DND-41 (cell line): ENCODE results near the gene MYH16.

Source experiments
- ATAC-seq: fragments of 200-7000 bp; cut with Tn5 transposase; 3 replicates; pipeline ENCODE4 v1.9.1; 2021; ENCODE audit warnings: low read depth; ENCODE audit not compliant: insufficient read depth
- DNase-seq: peaks from one replicate; pipeline ENCODE4 v3.0.0-alpha.2; 2020
- H2AFZ ChIP-seq: 2 replicates; pipeline ENCODE4 v1.6.0; 2012; ENCODE audit warnings: low read depth, low read length
- H3K27ac ChIP-seq: 2 replicates; pipeline ENCODE4 v1.5.1; 2012; ENCODE audit warnings: low read length, inconsistent platforms
- H3K27me3 ChIP-seq: fragments of 200-600 bp; sonication (generic); 2 replicates; pipeline ENCODE4 v1.6.0; 2012; ENCODE audit warnings: low read length, mild to moderate bottlenecking, inconsistent platforms; ENCODE audit not compliant: insufficient read depth, poor library complexity
- H3K36me3 ChIP-seq: 2 replicates; pipeline ENCODE4 v1.5.1; 2012; ENCODE audit warnings: low read length, inconsistent platforms; ENCODE audit not compliant: insufficient read depth
- H3K4me1 ChIP-seq: 2 replicates; pipeline ENCODE4 v1.5.1; 2012; ENCODE audit warnings: mild to moderate bottlenecking, low read length; ENCODE audit not compliant: insufficient read depth
- H3K4me2 ChIP-seq: 2 replicates; pipeline ENCODE4 v1.6.0; 2012; ENCODE audit warnings: mild to moderate bottlenecking, moderate library complexity, low read length, inconsistent platforms; ENCODE audit not compliant: insufficient read depth
- H3K4me3 ChIP-seq, 2 experiments: fragments of 200-600 bp in 1 of 2; shearing (Covaris generic) in 1 of 2; 2 replicates each; pipeline ENCODE4 v1.5.1; 2012 to 2016; ENCODE audit warnings: inconsistent platforms in 2 of 2, low read length in 2 of 2, mild to moderate bottlenecking in 2 of 2, low read depth in 1 of 2, moderate library complexity in 1 of 2
- H3K79me2 ChIP-seq: 2 replicates; pipeline ENCODE4 v1.6.0; 2012; ENCODE audit warnings: low read length, inconsistent platforms; ENCODE audit not compliant: insufficient read depth
- H3K9ac ChIP-seq: 2 replicates; pipeline ENCODE4 v1.6.0; 2012; ENCODE audit warnings: low read depth, mild to moderate bottlenecking, inconsistent platforms, low read length, moderate library complexity
- H3K9me3 ChIP-seq: 2 replicates; pipeline ENCODE4 v1.5.1; 2012; ENCODE audit warnings: low read length, moderate library complexity, mild to moderate bottlenecking, inconsistent platforms; ENCODE audit not compliant: insufficient read depth, severe bottlenecking
- H4K20me1 ChIP-seq: 2 replicates; pipeline ENCODE4 v1.6.0; 2012; ENCODE audit warnings: low read length; ENCODE audit not compliant: insufficient read depth
- CTCF ChIP-seq: IDR thresholded peaks from 2 replicates; pipeline ENCODE4 v1.5.1; 2012; ENCODE audit warnings: borderline replicate concordance, low read length, moderate library complexity, mild to moderate bottlenecking; ENCODE audit not compliant: poor library complexity, severe bottlenecking; ENCODE audit errors: extremely low read depth
- EZH2 ChIP-seq: IDR thresholded peaks from 3 replicates; pipeline ENCODE4 v1.6.1; 2012; ENCODE audit warnings: borderline replicate concordance, low read depth, mild to moderate bottlenecking, moderate library complexity, low read length, inconsistent platforms; ENCODE audit not compliant: severe bottlenecking

The MYH16 gene

GRCh38 chr7:99301496-99301895 is 28.9 kb downstream of the MYH16 start:
- H3K9me3 ChIP-seq: no peaks in the 10 kb centered on the region
- no peak for ATAC-seq

GRCh38 chr7:99305473-99306260 is 33.0 kb downstream of the MYH16 start:
- TF ChIP-seq EZH2: no peak
- no peak for TF ChIP-seq CTCF
- no peak overlapping the region for H3K4me2 ChIP-seq
- ATAC-seq: no peak
- DNase-seq: no peak
- no peaks in the 10 kb centered on the region for H3K27me3 ChIP-seq
- no peaks in the 10 kb centered on the region for H3K4me1 ChIP-seq
- no peak overlapping the region for H2AFZ ChIP-seq
- no peaks in the 10 kb centered on the region for H4K20me1 ChIP-seq
- no peak overlapping the region for H3K9ac ChIP-seq
- H3K79me2 ChIP-seq: no peaks in the 10 kb centered on the region
- no peak overlapping the region for H3K27ac ChIP-seq
- no peaks in the 10 kb centered on the region for H3K9me3 ChIP-seq
- no peaks in the 10 kb centered on the region for H3K36me3 ChIP-seq
- no peak overlapping the region for H3K4me3 ChIP-seq

More at GRCh38 chr7:99301496-99301895, 28.9 kb downstream of the MYH16 start:
- Histone ChIP-seq H3K27me3 (no peaks in the 10 kb centered on the region), H3K36me3 (no peaks in the 10 kb centered on the region), H3K4me1 (no peaks in the 10 kb centered on the region), H4K20me1 (no peaks in the 10 kb centered on the region), H3K27ac (no peak overlapping the region), H3K4me3 (no peak overlapping the region), H3K79me2 (no peaks in the 10 kb centered on the region), H3K9ac (no peak overlapping the region), H3K4me2 (no peak overlapping the region), H2AFZ (no peak overlapping the region)
- TF ChIP-seq EZH2 (no peak), CTCF (no peak)
- no peak for DNase-seq

- Histone ChIP-seq H3K36me3 (no peaks in the 10 kb centered on the region), H3K4me3 (no peak overlapping the region), H4K20me1 (no peaks in the 10 kb centered on the region), H2AFZ (no peak overlapping the region), H3K79me2 (no peaks in the 10 kb centered on the region), H3K27ac (no peak overlapping the region), H3K4me2 (no peak overlapping the region), H3K27me3 (no peaks in the 10 kb centered on the region), H3K9me3 (no peaks in the 10 kb centered on the region), H3K4me1 (peaks cover 5% of the 10 kb centered on the region; the same call in 1 of the 2 replicates), H3K9ac (no peak overlapping the region)
- ATAC-seq (no peak), DNase-seq (no peak)
- TF ChIP-seq EZH2: no peak
- no peak for TF ChIP-seq CTCF
Observed at GRCh38 chr7:99308461-99309074, 35.9 kb downstream of the MYH16 start.
